Measurements from ENCODE around the gene NNT.
"Not testable (repeated sequence)": the region's sequence is repeated elsewhere in the genome, so short reads cannot be mapped to it uniquely, and the experiment has no call there.

NNT gene

DNA sequence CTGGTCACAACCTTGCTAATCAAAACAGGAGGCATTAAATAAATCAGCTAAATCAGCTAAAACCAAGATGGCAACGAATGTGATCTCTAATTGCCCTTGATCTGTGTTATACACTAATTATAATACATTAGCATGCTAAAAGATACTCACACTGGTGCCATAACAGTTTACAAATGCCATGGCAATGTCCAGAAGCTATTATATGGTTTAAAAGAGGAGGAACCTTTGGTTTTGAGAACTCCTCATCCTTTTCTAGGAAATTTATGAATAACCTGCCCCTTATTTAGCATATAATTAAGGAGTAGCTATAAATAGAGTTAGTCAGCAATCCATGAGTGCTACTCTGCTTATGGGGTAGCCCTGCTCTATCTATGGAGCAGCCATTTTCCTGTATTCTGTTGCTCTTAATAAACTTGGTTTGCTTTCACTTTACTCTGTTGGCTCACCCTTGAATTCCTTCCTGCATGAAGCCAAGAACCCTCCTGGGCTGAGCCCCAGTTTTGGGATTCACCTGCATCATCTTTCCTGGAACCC lies 18.7 kb upstream of the NNT start:
- Histone ChIP-seq H3K4me3 (ENCODE audit: insufficient read length, low read depth) (no peak overlapping the region), H3K27me3 (ENCODE audit: insufficient read depth, insufficient read length) (no peaks in the 10 kb centered on the region), H3K36me3 (ENCODE audit: insufficient read depth, insufficient read length, low read length) (no peaks in the 10 kb centered on the region), H3K9me3 (ENCODE audit: insufficient read depth, low read length) (no peaks in the 10 kb centered on the region), H3K9ac (ENCODE audit: insufficient read length, low read depth) (no peak overlapping the region), H3K4me1 (ENCODE audit: insufficient read depth, insufficient read length) (no peaks in the 10 kb centered on the region)
- TF ChIP-seq SUZ12 (IDR thresholded peaks at IDR 0.05; ENCODE audit: extremely low read depth, insufficient read depth, insufficient read length) (no peak), YY1 (IDR thresholded peaks at IDR 0.05; ENCODE audit: insufficient read depth, insufficient read length) (no peak), ZNF274 (IDR thresholded peaks at IDR 0.05; ENCODE audit: low read depth, low read length) (no peak)
- no peak for DNase-seq (ENCODE audit: low read depth, low spot score)

DNA sequence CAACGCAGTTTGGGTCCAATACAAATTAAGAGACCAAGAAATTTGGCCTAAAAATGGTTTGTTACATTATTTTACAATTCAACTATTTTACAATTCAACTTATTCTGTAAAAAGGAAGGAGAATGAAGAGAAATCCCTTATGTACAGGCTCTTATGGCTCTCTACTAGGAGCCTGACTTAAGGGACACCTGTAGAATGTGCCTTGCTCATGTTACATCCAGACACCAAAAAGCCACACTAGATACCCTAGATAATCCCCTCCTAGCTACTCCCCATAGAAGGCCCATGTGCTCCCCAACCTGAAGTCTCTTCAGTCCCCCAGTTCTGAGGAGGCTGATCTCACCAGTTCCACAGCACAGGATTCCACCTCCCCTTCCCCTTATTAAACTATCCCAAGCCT lies 14.1 kb upstream of the NNT start:
- H3K27me3 ChIP-seq (ENCODE audit: insufficient read depth, insufficient read length), result no peaks in the 10 kb centered on the region
- no peaks in the 10 kb centered on the region for H3K36me3 ChIP-seq (ENCODE audit: insufficient read depth, insufficient read length, low read length)
- no peaks in the 10 kb centered on the region for H3K9me3 ChIP-seq (ENCODE audit: insufficient read depth, low read length)
- TF ChIP-seq YY1 (IDR thresholded peaks at IDR 0.05; ENCODE audit: insufficient read depth, insufficient read length) (no peak), SUZ12 (IDR thresholded peaks at IDR 0.05; ENCODE audit: extremely low read depth, insufficient read depth, insufficient read length) (no peak), ZNF274 (IDR thresholded peaks at IDR 0.05; ENCODE audit: low read depth, low read length) (no peak)
- no peak overlapping the region for H3K9ac ChIP-seq (ENCODE audit: insufficient read length, low read depth)
- no peak overlapping the region for H3K4me3 ChIP-seq (ENCODE audit: insufficient read length, low read depth)
- no peaks in the 10 kb centered on the region for H3K4me1 ChIP-seq (ENCODE audit: insufficient read depth, insufficient read length)
- DNase-seq (ENCODE audit: low read depth, low spot score), result no peak

DNA sequence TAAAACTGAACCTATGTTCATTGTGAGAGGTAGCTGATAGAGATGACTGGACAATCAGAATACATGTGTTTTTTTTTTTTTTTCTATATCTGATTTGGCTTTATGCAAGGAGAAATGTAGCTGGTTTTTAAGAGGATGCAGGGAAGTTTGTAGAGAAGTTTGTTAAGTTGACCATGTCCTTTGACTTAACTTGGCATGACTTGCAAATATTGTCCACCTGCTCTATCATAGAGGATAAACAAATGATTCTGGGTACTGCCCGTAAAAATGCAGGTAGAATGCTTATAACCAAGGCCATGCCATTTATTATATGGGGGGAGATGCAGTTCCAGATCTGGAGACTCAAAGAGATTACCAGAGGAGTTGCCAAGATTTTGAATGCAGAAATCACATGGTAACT lies 13.7 kb upstream of the NNT start:
- DNase-seq (ENCODE audit: low read depth, low spot score), result no peak
- no peaks in the 10 kb centered on the region for H3K27me3 ChIP-seq (ENCODE audit: insufficient read depth, insufficient read length)
- H3K4me3 ChIP-seq (ENCODE audit: insufficient read length, low read depth), result no peak overlapping the region
- H3K9me3 ChIP-seq (ENCODE audit: insufficient read depth, low read length), result no peaks in the 10 kb centered on the region
- no peak overlapping the region for H3K9ac ChIP-seq (ENCODE audit: insufficient read length, low read depth)
- H3K36me3 ChIP-seq (ENCODE audit: insufficient read depth, insufficient read length, low read length), result no peaks in the 10 kb centered on the region
- no peak for TF ChIP-seq ZNF274 (IDR thresholded peaks at IDR 0.05; ENCODE audit: low read depth, low read length)
- no peak for TF ChIP-seq YY1 (IDR thresholded peaks at IDR 0.05; ENCODE audit: insufficient read depth, insufficient read length)
- no peak for TF ChIP-seq SUZ12 (IDR thresholded peaks at IDR 0.05; ENCODE audit: extremely low read depth, insufficient read depth, insufficient read length)
- H3K4me1 ChIP-seq (ENCODE audit: insufficient read depth, insufficient read length), result no peaks in the 10 kb centered on the region

DNA sequence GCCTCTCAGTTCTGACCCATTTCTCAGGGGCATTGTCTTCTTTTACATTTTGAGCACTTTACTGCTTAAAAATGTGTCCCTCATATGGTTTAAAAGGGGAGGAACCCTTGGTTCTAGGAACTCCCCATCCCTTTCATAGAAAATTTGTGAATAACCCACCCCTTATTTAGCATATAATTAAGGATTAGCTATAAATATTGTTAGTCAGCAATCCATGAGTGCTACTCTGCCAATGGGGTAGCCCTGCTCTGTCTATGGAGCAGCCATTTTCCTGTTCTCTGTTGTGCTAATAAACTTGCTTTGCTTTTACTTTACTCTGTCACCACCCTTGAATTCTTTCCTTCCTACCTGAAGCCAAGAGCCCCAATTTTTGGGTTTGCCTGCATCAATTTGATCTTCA lies 12.3 kb upstream of the NNT start:
- no peak overlapping the region for H3K4me3 ChIP-seq (ENCODE audit: insufficient read length, low read depth)
- H3K36me3 ChIP-seq (ENCODE audit: insufficient read depth, insufficient read length, low read length), result no peaks in the 10 kb centered on the region
- no peaks in the 10 kb centered on the region for H3K27me3 ChIP-seq (ENCODE audit: insufficient read depth, insufficient read length)
- TF ChIP-seq SUZ12 (IDR thresholded peaks at IDR 0.05; ENCODE audit: extremely low read depth, insufficient read depth, insufficient read length) (no peak), YY1 (IDR thresholded peaks at IDR 0.05; ENCODE audit: insufficient read depth, insufficient read length) (no peak), ZNF274 (IDR thresholded peaks at IDR 0.05; ENCODE audit: low read depth, low read length) (no peak)
- no peak overlapping the region for H3K9ac ChIP-seq (ENCODE audit: insufficient read length, low read depth)
- H3K4me1 ChIP-seq (ENCODE audit: insufficient read depth, insufficient read length), result no peaks in the 10 kb centered on the region
- H3K9me3 ChIP-seq (ENCODE audit: insufficient read depth, low read length), result no peaks in the 10 kb centered on the region
- no peak for DNase-seq (ENCODE audit: low read depth, low spot score)

DNA sequence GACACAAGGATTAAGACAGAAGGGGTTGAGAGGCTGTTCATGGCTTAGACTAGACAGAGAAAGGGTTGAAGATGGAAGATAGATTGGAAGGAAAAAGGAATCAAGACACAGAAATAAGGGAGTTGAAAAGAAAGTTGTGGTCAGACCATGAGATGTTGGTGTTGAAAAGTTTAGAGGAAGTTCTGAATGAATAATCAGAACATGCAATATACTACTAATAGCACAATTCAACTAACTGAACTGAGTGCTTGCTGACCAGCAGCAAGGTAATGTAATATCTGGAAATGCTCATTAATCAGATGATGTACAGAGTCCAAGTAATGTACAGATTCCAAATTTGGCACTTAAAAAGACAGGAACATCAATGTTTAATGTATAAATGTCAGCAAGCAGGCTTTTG lies 10.6 kb upstream of the NNT start:
- Histone ChIP-seq H3K4me1 (ENCODE audit: insufficient read depth, insufficient read length) (no peaks in the 10 kb centered on the region), H3K9me3 (ENCODE audit: insufficient read depth, low read length) (no peaks in the 10 kb centered on the region), H3K36me3 (ENCODE audit: insufficient read depth, insufficient read length, low read length) (no peaks in the 10 kb centered on the region), H3K9ac (ENCODE audit: insufficient read length, low read depth) (no peak overlapping the region), H3K4me3 (ENCODE audit: insufficient read length, low read depth) (no peak overlapping the region), H3K27me3 (ENCODE audit: insufficient read depth, insufficient read length) (no peaks in the 10 kb centered on the region)
- DNase-seq (ENCODE audit: low read depth, low spot score), result no peak
- TF ChIP-seq YY1 (IDR thresholded peaks at IDR 0.05; ENCODE audit: insufficient read depth, insufficient read length) (no peak), ZNF274 (IDR thresholded peaks at IDR 0.05; ENCODE audit: low read depth, low read length) (no peak), SUZ12 (IDR thresholded peaks at IDR 0.05; ENCODE audit: extremely low read depth, insufficient read depth, insufficient read length) (no peak)

DNA sequence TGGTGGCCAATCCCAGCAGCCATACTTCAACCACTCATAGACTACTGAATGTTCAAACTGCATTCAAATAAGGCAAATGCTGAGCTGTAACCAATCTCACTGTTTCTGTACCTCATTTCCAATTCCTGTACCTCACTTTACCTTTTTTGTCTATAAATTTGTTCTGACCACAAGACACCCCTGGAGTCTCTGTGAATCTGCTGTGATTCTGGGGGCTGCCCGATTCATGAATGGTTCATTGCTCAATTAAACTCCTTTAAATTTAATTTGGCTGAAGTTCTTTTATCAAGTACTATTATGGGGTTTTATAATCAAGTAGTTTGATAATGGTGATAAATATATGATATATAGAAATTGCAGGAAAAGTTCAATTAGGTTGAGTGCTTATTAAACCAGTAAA lies 4.1 kb upstream of the NNT start:
- H3K4me3 ChIP-seq (ENCODE audit: insufficient read length, low read depth); H3K9me3 ChIP-seq (ENCODE audit: insufficient read depth, low read length); H3K27me3 ChIP-seq (ENCODE audit: insufficient read depth, insufficient read length); DNase-seq (ENCODE audit: low read depth, low spot score); H3K36me3 ChIP-seq (ENCODE audit: insufficient read depth, insufficient read length, low read length); H3K4me1 ChIP-seq (ENCODE audit: insufficient read depth, insufficient read length); H3K9ac ChIP-seq (ENCODE audit: insufficient read length, low read depth): not testable (repeated sequence)

DNA sequence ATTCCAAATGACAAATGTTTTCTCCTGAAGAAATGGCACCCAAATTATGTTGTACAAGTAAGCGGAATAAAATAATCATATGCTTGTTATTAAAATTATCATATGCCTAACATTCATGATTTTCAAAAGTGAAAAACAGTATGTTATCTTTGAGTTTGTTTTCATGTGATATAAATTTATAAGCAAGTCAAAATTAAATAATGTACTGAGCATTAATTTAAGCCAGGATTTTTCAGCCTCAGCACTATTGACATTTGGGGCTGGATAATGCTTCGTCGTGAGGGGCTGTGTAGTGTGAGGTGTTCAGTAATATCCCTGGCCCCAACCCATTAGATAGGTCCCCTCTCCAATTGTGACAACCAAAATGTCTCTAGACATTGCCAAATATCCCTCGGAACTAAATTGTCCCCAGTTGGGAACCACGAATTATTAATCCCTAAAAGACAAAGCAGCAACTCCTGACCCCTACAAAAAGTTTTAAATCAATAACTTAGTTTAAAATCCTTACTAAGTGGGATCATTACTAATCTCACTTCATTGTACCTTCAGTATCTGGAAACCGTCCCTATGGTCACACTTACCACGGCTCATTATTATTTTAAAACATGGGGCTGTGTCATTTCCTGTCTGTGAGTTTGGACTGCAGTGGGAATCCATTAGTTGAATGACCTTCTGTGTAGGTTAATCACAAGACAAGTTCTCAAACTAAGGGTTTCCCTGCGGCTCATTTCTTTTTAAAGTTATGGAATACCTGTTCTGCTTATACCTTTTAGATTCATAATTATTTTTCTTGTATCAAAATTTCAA lies 1.3 kb upstream of the NNT start:
- no peak for DNase-seq (ENCODE audit: low read depth, low spot score)
- no peak for TF ChIP-seq YY1 (IDR thresholded peaks at IDR 0.05; ENCODE audit: insufficient read depth, insufficient read length)
- no peak for TF ChIP-seq ZNF274 (IDR thresholded peaks at IDR 0.05; ENCODE audit: low read depth, low read length)
- no peak for TF ChIP-seq SUZ12 (IDR thresholded peaks at IDR 0.05; ENCODE audit: extremely low read depth, insufficient read depth, insufficient read length)
- Histone ChIP-seq H3K27me3 (ENCODE audit: insufficient read depth, insufficient read length) (no peaks in the 10 kb centered on the region), H3K4me3 (ENCODE audit: insufficient read length, low read depth) (peak overlapping the region; percentile 62), H3K9me3 (ENCODE audit: insufficient read depth, low read length) (peaks cover 10% of the 10 kb centered on the region), H3K36me3 (ENCODE audit: insufficient read depth, insufficient read length, low read length) (no peaks in the 10 kb centered on the region), H3K4me1 (ENCODE audit: insufficient read depth, insufficient read length) (no peaks in the 10 kb centered on the region), H3K9ac (ENCODE audit: insufficient read length, low read depth) (no peak overlapping the region)

Data from NT2/D1 (cell line).